Pancreas (tissue), 10 donors: ENCODE measurements around the gene ROCK1. TPM values are rescaled to one million over a fixed set of nuclear protein-coding genes. Genes with fewer than 3 reads are reported as not detected.

Experiments used
- ATAC-seq, 4 donors: fragments of 200-7000 bp; cut with Tn5 transposase; one replicate each; pipeline versions ENCODE4 v1.8.0 to v1.9.1; 2020; ENCODE audit warnings: mild to moderate bottlenecking in 4 of 4, moderate library complexity in 4 of 4
- DNase-seq, 6 donors: peaks; one replicate each; pipeline ENCODE4 v3.0.0-alpha.2; 2020
- FAIRE-seq: peaks from 2 replicates; lab custom pipeline; 2012; peaks lifted over from hg19 to GRCh38; lab: Jason Lieb, UNC
- H3K27ac ChIP-seq, 4 donors: fragments of 200-600 bp; sonication (generic); 1 replicate in 3 of 4; 2 replicates in 1 of 4; pipeline versions ENCODE4 v1.5.0 to v1.8.0; 2020
- H3K27me3 ChIP-seq, 4 donors: fragments of 200-600 bp; one replicate each; pipeline ENCODE4 v1.8.0; 2021
- H3K36me3 ChIP-seq, 3 donors: fragments of 200-600 bp; sonication (generic) in 1 of 3; one replicate each; pipeline versions ENCODE4 v1.5.0 to v1.8.0; 2020 to 2021
- H3K4me1 ChIP-seq, 3 donors: fragments of 200-600 bp; one replicate each; pipeline ENCODE4 v1.8.0; 2021
- H3K4me3 ChIP-seq, 4 donors: fragments of 200-600 bp; sonication (generic) in 2 of 4; one replicate each; pipeline versions ENCODE4 v1.5.0 to v1.8.0; 2020 to 2021
- H3K9me3 ChIP-seq, 4 donors: fragments of 200-600 bp; one replicate each; pipeline ENCODE4 v1.8.0; 2021
- WGBS, 2 donors: extraction: QIAGEN DNeasy Blood & Tissue Kit; methylation state at CpG; one replicate each; pipeline ENCODE4 v1.1.7; 2013; 5-methylcytosine and 5-hydroxymethylcytosine counted together
- intact Hi-C, 3 donors: fragments of 100-400 bp; cut with DNase I; formaldehyde crosslinking; loops; one replicate each; pipeline versions ENCODE4 v1.11.1 to v1.14.2; 2022
- polyA plus RNA-seq, 2 donors: library from polyadenylated mRNA; stranded (reverse); fragments of 200-250 nt; gene quantifications; one replicate each; pipeline ENCODE4 v1.2.3, GENCODE V29; 2013
- total RNA-seq, 6 donors: library from RNA; stranded (reverse); fragmentation: NEBNext Ultra II Directional in 4 of 6; extraction: Animal tissue kit (Norgen Biotek cat#: 25700) in 4 of 6; gene quantifications; one replicate each; pipeline versions ENCODE4 v1.2.1 to v1.2.4, GENCODE V29; 2021 to 2023
- TF ChIP-seq, protein P1 (sequence below), 4 donors: fragments of 200-600 bp; sonication (generic) in 3 of 4; IDR thresholded peaks; one replicate each; pipeline versions ENCODE4 v1.5.0 to v1.8.0; 2021; ENCODE audit warnings: antibody characterized with exemption in 4 of 4
- donor health status: healthy with polysubstance abuse.
- donor health status: DM: no; HTN: no; CAD: no; lungs with moderate emphysema.
- donor health status: DM: no; HTN: no; CAD: no.
- donor health status: control.
- donor health status: control.
- donor health status: Bipolar disorder and iron deficiency.
- donor health status: DM: yes; HTN: yes; CAD: no.
- donor health status: DM: no; HTN: no; CAD: no.
- donor health status: DM: no; HTN: no; CAD: no.
- donor health status: DM: yes; HTN: yes; CAD: no.

Gene ROCK1
- total and polyA plus RNA-seq, 8 donors = 6.1 to 25.1 (median 11.3) TPM

DNA sequence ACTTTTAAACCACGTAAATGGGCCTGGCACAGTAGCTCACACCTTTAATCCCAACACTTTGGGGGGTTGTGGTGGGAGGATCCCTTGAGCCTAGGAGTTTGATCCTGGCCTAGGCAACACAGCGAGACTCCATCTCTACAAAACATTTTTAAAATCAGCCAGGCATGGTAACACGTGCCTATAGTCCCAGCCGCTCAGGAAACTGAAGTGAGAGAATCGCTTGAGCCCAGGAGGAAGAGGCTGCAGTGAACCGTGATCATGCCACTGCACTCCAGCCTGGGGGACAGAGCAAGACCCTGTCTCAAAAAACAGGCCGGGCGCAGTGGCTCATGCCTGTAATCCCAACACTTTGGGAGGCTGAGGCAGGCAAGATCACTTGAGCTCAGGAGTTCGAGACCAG is 12.2 kb downstream of the ROCK1 start:
- H3K4me1 ChIP-seq = peaks cover 0 to 12% (median 9%) of the 10 kb centered on the region in 3 donors
- no peaks in the 10 kb centered on the region for H3K36me3 ChIP-seq
- intact Hi-C loops = no loop called here
- 91 to 93% methylated on average over 9 of the region's 9 CpGs for WGBS, 2 donors
- no peak for ATAC-seq
- no peak for DNase-seq
- H3K27me3 ChIP-seq = no peaks in the 10 kb centered on the region
- TF ChIP-seq, protein P1, sequence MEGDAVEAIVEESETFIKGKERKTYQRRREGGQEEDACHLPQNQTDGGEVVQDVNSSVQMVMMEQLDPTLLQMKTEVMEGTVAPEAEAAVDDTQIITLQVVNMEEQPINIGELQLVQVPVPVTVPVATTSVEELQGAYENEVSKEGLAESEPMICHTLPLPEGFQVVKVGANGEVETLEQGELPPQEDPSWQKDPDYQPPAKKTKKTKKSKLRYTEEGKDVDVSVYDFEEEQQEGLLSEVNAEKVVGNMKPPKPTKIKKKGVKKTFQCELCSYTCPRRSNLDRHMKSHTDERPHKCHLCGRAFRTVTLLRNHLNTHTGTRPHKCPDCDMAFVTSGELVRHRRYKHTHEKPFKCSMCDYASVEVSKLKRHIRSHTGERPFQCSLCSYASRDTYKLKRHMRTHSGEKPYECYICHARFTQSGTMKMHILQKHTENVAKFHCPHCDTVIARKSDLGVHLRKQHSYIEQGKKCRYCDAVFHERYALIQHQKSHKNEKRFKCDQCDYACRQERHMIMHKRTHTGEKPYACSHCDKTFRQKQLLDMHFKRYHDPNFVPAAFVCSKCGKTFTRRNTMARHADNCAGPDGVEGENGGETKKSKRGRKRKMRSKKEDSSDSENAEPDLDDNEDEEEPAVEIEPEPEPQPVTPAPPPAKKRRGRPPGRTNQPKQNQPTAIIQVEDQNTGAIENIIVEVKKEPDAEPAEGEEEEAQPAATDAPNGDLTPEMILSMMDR (IDR thresholded peaks at IDR 0.05) = no peak
- H3K27ac ChIP-seq = no peak overlapping the region
- H3K4me3 ChIP-seq = no peak overlapping the region
- no peaks in the 10 kb centered on the region for H3K9me3 ChIP-seq
- FAIRE-seq = no peak

DNA sequence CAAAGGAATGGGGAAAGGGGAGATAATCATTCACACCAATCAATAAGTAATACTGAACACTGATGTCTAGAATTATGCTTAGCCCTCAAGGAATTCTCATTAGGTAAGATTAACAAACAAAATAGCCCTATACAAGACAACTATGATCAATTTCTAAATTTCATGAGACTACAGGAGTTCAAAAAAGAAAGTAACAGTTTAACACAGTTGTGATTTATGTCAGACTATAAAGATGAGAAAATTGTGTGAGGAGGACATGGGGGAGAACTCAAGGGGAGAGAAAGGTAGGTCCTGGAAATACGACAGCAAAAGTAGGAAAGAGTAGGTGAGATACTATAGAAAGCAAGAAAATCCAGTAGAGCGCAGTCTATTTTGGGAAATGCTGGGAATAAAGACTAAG is 14.9 kb downstream of the ROCK1 start:
- ATAC-seq (no peak), FAIRE-seq (no peak), DNase-seq (no peak)
- Histone ChIP-seq H3K36me3 (no peaks in the 10 kb centered on the region), H3K27me3 (no peaks in the 10 kb centered on the region), H3K4me1 (peaks cover 0 to 12% (median 9%) of the 10 kb centered on the region in 3 donors), H3K27ac (no peak overlapping the region), H3K9me3 (no peaks in the 10 kb centered on the region), H3K4me3 (no peak overlapping the region)
- TF ChIP-seq, protein P1 (IDR thresholded peaks at IDR 0.05) = no peak
- 95 to 97% methylated on average over 2 of the region's 2 CpGs for WGBS, 2 donors
- intact Hi-C loops = no loop called here

DNA sequence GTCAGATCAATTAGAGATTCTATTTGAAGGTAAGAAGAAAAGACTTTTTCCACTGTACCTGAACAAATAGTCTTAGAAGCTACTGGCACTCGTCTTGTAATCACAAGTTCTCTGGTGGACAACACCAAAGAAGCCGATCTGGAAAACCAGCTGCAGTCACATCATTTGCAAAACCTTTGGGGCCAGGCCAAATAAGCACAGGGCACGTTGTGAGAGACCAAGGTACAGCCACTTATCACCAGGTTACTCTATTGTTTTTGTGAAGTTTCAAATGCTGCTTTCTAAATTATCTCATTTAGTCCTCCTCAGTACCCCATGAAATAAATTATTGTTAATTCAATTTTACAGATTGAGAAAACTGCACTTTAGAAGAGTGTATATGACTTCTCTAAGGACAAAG is 18.5 kb downstream of the ROCK1 start:
- DNase-seq (no peak), FAIRE-seq (no peak), ATAC-seq (no peak)
- intact Hi-C loops = no loop called here
- no peaks in the 10 kb centered on the region for H3K9me3 ChIP-seq
- H3K36me3 ChIP-seq = no peaks in the 10 kb centered on the region
- H3K27ac ChIP-seq = no peak overlapping the region
- no peaks in the 10 kb centered on the region for H3K27me3 ChIP-seq
- no peak overlapping the region for H3K4me3 ChIP-seq
- 50 to 65% methylated on average over 3 of the region's 3 CpGs for WGBS, 2 donors
- TF ChIP-seq, protein P1 (IDR thresholded peaks at IDR 0.05) = no peak
- peaks cover 0 to 9% (median 0%) of the 10 kb centered on the region in 3 donors for H3K4me1 ChIP-seq

DNA sequence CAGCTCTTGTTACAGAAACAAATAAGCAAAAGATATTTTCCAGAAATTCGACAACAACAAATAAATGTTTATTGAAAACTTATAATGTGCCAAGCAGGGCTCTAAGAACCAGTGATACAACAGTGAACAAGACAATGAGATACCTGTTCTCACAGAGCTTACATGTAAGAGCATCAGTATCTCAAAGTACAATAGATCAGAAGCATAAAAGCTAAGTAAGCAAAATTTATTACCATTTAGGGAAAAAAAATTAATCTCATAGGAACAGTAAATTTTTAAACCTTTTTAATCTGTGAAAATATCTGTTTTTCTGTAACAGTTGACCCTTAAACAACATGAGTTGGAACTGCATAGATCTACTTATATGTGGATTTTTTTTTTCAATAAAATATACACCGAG is 20.9 kb downstream of the ROCK1 start:
- FAIRE-seq (no peak), DNase-seq (no peak), ATAC-seq (no peak)
- WGBS, 2 donors = 90 to 98% methylated on average over 2 of the region's 2 CpGs
- Histone ChIP-seq H3K27me3 (no peaks in the 10 kb centered on the region), H3K4me3 (no peak overlapping the region), H3K9me3 (no peaks in the 10 kb centered on the region), H3K4me1 (no peaks in the 10 kb centered on the region), H3K36me3 (no peaks in the 10 kb centered on the region), H3K27ac (no peak overlapping the region)
- TF ChIP-seq, protein P1 (IDR thresholded peaks at IDR 0.05) = no peak
- intact Hi-C loops = no loop called here

DNA sequence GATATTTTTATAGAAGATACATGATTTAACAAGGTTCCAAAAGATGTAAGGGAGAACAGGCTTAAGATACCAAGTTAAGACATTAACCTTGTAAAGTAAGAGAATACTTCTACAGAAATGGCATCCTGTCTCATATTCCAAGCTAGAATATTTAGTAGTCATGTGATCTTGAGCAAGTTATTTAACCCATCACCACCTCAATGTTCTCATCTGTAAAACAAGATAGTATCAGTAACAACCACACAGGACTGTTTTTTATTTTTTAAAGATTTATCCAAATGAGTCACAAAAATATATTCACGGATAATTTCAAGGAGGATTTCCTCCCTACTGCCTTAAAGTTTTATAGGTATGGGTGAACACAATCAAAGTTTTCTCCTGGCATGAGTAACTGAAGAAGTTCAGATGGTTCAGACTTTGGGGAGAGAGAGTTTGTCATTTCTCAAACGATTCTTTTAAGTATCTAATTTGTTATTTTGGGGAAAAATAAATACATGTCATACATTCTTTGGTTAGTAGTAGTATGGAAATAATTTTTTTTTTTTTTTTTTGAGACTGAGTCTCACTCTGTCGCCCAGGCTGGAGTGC is 25.9 kb downstream of the ROCK1 start:
- Histone ChIP-seq H3K4me1 (no peaks in the 10 kb centered on the region), H3K9me3 (no peaks in the 10 kb centered on the region), H3K27me3 (no peaks in the 10 kb centered on the region), H3K36me3 (no peaks in the 10 kb centered on the region), H3K27ac (no peak overlapping the region), H3K4me3 (no peak overlapping the region)
- no peak for FAIRE-seq
- no peak for ATAC-seq
- intact Hi-C loops = no loop called here
- TF ChIP-seq, protein P1 (IDR thresholded peaks at IDR 0.05) = no peak
- no peak for DNase-seq
- WGBS, 2 donors = 85 to 91% methylated on average over 3 of the region's 3 CpGs
